Measurements from ENCODE around the gene LRRC8A.
"Not testable (repeated sequence)": the region's sequence is repeated elsewhere in the genome, so short reads cannot be mapped to it uniquely, and the experiment has no call there.

LRRC8A gene

GRCh38 chr9:128923493-128923883, 41.6 kb downstream of the LRRC8A start:
- DNase-seq, result no peak

GRCh38 chr9:128927731-128928411, 45.9 kb downstream of the LRRC8A start:
- DNase-seq, result peak; percentile 43

- no peak for DNase-seq
Observed at GRCh38 chr9:128928624-128929023, 46.7 kb downstream of the LRRC8A start.

GRCh38 chr9:128929560-128929959, 47.6 kb downstream of the LRRC8A start:
- no peak for DNase-seq

GRCh38 chr9:128933731-128934130, 51.8 kb downstream of the LRRC8A start:
- DNase-seq, result no peak

- DNase-seq, result no peak
Observed at GRCh38 chr9:128936171-128936865, 54.4 kb downstream of the LRRC8A start.

- DNase-seq, result no peak
Observed at GRCh38 chr9:128937310-128938165, 55.6 kb downstream of the LRRC8A start.

- DNase-seq, result no peak
Observed at GRCh38 chr9:128940271-128940921, 58.5 kb downstream of the LRRC8A start.

GRCh38 chr9:128940946-128941755, 59.2 kb downstream of the LRRC8A start:
- no peak for DNase-seq

- no peak for DNase-seq
Observed at GRCh38 chr9:128943832-128944620, 62.1 kb downstream of the LRRC8A start.

- DNase-seq, result not testable (repeated sequence)
Observed at GRCh38 chr9:128944966-128945365, 63.0 kb downstream of the LRRC8A start.

GRCh38 chr9:128945798-128946501, 64.0 kb downstream of the LRRC8A start:
- no peak for DNase-seq

GRCh38 chr9:128946571-128947276, 64.8 kb downstream of the LRRC8A start:
- no peak for DNase-seq

- DNase-seq, result no peak
Observed at GRCh38 chr9:128947277-128947526, 65.3 kb downstream of the LRRC8A start.

GRCh38 chr9:128947527-128948301, 65.8 kb downstream of the LRRC8A start, which contains the start of the genes DOLK and NUP188:
TSS of gene DOLK (minus strand) at chr9:128947603. CDS start at chr9:128947303, 300 bp downstream.
TSS of gene NUP188 (plus strand) at chr9:128947699. CDS start at chr9:128947720, 21 bp downstream.
- peak; percentile 91 for DNase-seq

- not testable (repeated sequence) for DNase-seq
Observed at GRCh38 chr9:128961403-128961802, 79.5 kb downstream of the LRRC8A start.
